ENCODE data around the gene C2.

Gene C2

DNA sequence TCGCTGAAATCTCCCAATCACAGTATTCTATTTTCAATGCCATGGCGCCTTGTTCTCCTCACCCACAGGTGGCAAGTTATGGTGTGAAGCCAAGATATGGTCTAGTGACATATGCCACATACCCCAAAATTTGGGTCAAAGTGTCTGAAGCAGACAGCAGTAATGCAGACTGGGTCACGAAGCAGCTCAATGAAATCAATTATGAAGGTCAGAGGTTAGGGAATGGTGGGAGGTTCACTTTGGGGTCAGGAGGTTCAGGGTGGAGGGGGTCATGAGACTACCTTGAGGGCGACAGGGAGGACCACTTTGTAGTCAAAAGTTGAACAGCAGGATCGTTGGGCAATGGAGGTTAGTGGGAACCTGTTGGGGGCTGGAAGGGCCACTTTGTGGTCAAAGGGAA lies 20.8 kb downstream of the C2 start:
- intact Hi-C loops (cut with micrococcal nuclease), result no loop called here
- H3K9me3 Mint-ChIP-seq, result no peaks in the 10 kb centered on the region
- no peak overlapping the region for H3K27ac Mint-ChIP-seq
- peaks cover 18% of the 10 kb centered on the region for H3K27me3 Mint-ChIP-seq
- peaks cover 97% of the 10 kb centered on the region for H3K36me3 Mint-ChIP-seq (ENCODE audit: low read depth)
- H3K4me3 Mint-ChIP-seq, result no peak overlapping the region
- H3K4me1 Mint-ChIP-seq (ENCODE audit: low read depth), result peaks cover 69% of the 10 kb centered on the region

DNA sequence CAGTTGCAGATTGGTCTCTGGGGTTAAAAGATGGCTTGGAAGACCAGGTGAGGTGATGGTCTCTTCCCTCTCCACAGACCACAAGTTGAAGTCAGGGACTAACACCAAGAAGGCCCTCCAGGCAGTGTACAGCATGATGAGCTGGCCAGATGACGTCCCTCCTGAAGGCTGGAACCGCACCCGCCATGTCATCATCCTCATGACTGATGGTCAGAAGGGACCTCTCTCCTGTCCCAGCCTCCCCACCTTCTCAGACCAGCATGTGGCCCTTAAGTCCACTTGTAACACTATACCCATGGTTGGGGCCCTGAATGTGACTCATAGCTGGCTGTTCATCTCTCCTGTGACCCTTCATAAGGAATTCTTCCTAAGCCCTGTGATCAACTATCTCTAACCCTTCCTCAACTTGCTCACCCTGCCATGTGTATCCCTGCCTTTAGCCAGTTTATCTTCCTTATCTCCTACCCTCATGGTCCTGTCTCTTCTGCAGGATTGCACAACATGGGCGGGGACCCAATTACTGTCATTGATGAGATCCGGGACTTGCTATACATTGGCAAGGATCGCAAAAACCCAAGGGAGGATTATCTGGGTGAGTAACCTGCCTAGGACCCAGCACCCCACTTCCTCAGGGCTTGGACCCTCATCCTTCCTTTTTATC lies 21.4 kb downstream of the C2 start:
- intact Hi-C loops (cut with micrococcal nuclease), result no loop called here
- Mint-ChIP-seq H3K36me3 (ENCODE audit: low read depth) (peaks cover 97% of the 10 kb centered on the region), H3K27ac (peak overlapping the region; percentile 8), H3K4me3 (no peak overlapping the region), H3K27me3 (peaks cover 16% of the 10 kb centered on the region), H3K4me1 (ENCODE audit: low read depth) (peaks cover 69% of the 10 kb centered on the region), H3K9me3 (no peaks in the 10 kb centered on the region)

DNA sequence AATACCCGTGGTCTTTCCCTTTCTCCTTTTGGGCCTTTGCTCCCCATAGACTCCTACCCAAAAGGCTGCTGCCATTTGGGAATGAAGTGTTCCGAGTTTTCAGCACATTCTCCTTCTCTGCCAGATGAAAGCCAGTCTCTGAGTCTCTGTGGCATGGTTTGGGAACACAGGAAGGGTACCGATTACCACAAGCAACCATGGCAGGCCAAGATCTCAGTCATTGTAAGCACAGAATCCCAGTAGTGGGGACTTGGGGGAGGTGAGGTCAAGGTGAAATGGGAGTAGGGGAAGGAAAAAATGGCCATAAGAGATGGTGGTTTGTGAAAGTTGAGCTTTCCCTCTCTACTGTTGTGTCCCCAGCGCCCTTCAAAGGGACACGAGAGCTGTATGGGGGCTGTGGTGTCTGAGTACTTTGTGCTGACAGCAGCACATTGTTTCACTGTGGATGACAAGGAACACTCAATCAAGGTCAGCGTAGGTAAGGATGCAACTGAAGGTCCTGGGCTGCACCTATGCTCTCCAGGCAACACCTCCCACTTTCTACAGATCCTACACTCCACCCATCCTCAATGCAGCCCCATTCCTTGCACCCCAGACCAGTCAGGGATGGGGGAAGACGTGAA lies 22.5 kb downstream of the C2 start:
- Mint-ChIP-seq H3K4me3 (no peak overlapping the region), H3K36me3 (ENCODE audit: low read depth) (peaks cover 97% of the 10 kb centered on the region), H3K27me3 (peaks cover 10% of the 10 kb centered on the region), H3K27ac (no peak overlapping the region), H3K9me3 (no peaks in the 10 kb centered on the region), H3K4me1 (ENCODE audit: low read depth) (peaks cover 69% of the 10 kb centered on the region)
- intact Hi-C loops (cut with micrococcal nuclease), result no loop called here

DNA sequence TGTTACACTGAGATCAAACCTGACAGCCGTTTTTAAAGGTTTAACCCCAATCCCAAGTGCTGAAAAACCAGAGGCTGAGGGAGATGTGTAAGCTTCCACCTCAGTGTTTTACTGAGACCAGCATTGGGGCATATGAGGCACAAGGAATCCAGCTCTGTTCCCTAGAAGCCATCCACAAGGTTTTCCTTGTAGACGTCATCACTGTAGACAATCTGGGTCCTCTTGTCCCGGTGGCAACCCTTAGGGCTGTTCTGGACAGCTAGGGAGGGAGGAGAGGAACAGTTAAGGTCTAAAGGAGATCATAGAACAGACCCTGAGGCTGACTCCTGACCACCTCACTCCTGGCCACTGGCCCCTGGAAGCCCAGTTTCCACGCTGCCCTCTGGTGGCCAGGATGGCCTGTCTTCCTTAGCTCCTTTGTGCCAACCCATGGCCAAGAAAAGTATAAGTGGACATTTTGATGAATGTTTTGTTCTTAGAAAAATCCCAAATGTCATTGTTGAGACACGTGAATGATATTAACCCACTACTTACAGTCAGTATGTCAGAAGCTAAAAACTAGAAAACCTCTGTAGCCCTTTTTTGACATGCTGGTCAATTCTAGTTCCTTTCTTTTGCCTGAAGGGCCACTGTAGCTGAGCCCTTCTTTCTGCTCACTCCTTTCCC lies 24.8 kb downstream of the C2 start:
- H3K36me3 Mint-ChIP-seq (ENCODE audit: low read depth), result peaks cover 97% of the 10 kb centered on the region
- peaks cover 48% of the 10 kb centered on the region for H3K4me1 Mint-ChIP-seq (ENCODE audit: low read depth)
- peaks cover 7% of the 10 kb centered on the region for H3K27me3 Mint-ChIP-seq
- no peaks in the 10 kb centered on the region for H3K9me3 Mint-ChIP-seq
- intact Hi-C loops (cut with micrococcal nuclease), result no loop called here
- peak overlapping the region; percentile 47 for H3K27ac Mint-ChIP-seq
- H3K4me3 Mint-ChIP-seq, result no peak overlapping the region

DNA sequence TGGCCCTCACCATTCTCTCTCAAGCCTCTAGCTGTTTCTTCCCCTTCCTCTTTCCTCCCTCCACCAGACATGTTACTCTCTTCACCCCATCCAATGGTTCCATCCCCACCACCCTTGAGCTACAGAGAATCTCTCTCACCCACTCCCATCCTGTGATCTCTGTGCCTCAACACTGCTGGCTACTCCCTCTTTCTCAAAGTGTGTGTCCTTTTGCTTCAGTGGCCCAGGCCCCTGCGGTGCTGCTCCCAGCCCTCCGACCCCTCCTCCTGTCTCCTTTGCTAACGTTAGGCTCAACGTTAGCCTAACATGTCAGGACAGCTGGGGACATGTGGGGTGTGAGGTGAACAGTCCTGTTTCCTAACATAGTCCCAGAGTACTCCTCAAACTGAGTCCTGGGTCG lies 25.4 kb downstream of the C2 start:
- Mint-ChIP-seq H3K4me1 (ENCODE audit: low read depth) (peaks cover 49% of the 10 kb centered on the region), H3K27ac (peak overlapping the region; percentile 47), H3K4me3 (no peak overlapping the region), H3K27me3 (peaks cover 2% of the 10 kb centered on the region), H3K36me3 (ENCODE audit: low read depth) (peaks cover 95% of the 10 kb centered on the region), H3K9me3 (no peaks in the 10 kb centered on the region)
- intact Hi-C loops (cut with micrococcal nuclease), result no loop called here

DNA sequence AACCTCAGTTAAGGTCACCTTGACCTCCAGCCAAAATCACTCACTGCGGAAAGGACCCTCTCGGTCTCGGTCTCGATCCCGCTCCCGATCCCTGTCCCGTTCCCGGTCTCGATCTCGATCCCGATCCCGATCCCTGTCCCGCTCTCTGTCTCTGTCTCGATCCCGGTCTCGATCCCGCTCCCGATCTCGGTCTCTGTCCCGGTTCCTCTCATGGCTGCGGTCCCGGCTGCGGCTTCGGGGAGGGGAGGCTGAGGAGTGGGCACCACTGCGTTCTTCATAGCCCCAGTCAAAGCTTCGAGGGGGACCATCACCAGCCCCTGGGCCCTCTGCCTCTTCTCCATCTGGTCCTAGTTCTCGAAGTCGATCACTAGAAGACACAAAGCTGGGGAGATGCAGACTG lies 27.0 kb downstream of the C2 start:
- Mint-ChIP-seq H3K36me3 (ENCODE audit: low read depth) (peaks cover 91% of the 10 kb centered on the region), H3K27ac (peak overlapping the region; percentile 47), H3K27me3 (no peaks in the 10 kb centered on the region), H3K4me3 (no peak overlapping the region), H3K4me1 (ENCODE audit: low read depth) (peaks cover 47% of the 10 kb centered on the region), H3K9me3 (no peaks in the 10 kb centered on the region)
- intact Hi-C loops (cut with micrococcal nuclease), result no loop called here

DNA sequence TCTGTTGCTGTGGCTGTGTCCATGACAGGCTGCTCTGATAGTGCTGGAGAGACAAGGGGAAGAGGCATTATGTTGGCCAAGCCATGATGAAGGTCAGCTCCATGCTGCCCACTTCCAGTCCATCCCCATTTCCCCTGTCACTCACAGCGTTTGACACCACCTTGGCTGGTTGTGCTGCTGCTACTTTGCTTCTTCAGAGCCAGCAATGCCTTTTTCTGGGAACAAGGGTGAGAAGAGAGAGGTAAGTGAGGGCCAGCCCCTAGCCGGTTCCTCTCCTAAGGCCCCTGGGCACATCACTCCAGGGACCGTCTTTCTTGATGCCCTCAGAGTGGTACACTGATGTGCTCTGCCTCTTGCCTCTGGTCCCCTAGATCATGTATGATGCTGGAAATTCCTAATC lies 29.3 kb downstream of the C2 start:
- peaks cover 91% of the 10 kb centered on the region for H3K36me3 Mint-ChIP-seq (ENCODE audit: low read depth)

DNA sequence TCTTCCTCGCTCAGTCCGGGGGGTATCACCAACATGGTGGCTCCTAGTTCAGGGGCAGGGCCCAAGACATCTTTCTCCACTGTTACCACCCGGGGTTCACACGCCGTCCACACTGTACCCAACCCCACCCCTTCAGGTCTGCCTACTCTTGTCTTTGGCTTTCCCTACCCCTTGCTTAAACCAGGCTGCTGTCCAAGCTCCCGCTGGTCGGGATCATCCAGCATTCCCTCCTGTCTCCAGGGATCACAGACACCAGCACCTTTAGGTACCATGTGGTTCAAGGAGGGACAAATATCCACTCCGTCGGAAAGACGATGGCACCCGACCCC lies 30.9 kb downstream of the C2 start:
- Mint-ChIP-seq H3K27ac (peak overlapping the region; percentile 92), H3K27me3 (no peaks in the 10 kb centered on the region), H3K36me3 (ENCODE audit: low read depth) (peaks cover 94% of the 10 kb centered on the region), H3K4me1 (ENCODE audit: low read depth) (peaks cover 56% of the 10 kb centered on the region), H3K4me3 (peak overlapping the region; percentile 90), H3K9me3 (no peaks in the 10 kb centered on the region)
- intact Hi-C loops (cut with micrococcal nuclease), result loop anchor here (5.0 kb wide), 1 partner anchor 61 kb away; the partner anchor contains the start of gene EHMT2

More for the DNA sequence above, 29.3 kb downstream of the C2 start:
- Mint-ChIP-seq H3K9me3 (no peaks in the 10 kb centered on the region), H3K4me1 (ENCODE audit: low read depth) (peaks cover 62% of the 10 kb centered on the region), H3K27me3 (no peaks in the 10 kb centered on the region), H3K27ac (no peak overlapping the region), H3K4me3 (no peak overlapping the region)
- intact Hi-C loops (cut with micrococcal nuclease), result loop anchor here (5.0 kb wide), 1 partner anchor 59 kb away; the partner anchor contains the start of gene EHMT2

DNA sequence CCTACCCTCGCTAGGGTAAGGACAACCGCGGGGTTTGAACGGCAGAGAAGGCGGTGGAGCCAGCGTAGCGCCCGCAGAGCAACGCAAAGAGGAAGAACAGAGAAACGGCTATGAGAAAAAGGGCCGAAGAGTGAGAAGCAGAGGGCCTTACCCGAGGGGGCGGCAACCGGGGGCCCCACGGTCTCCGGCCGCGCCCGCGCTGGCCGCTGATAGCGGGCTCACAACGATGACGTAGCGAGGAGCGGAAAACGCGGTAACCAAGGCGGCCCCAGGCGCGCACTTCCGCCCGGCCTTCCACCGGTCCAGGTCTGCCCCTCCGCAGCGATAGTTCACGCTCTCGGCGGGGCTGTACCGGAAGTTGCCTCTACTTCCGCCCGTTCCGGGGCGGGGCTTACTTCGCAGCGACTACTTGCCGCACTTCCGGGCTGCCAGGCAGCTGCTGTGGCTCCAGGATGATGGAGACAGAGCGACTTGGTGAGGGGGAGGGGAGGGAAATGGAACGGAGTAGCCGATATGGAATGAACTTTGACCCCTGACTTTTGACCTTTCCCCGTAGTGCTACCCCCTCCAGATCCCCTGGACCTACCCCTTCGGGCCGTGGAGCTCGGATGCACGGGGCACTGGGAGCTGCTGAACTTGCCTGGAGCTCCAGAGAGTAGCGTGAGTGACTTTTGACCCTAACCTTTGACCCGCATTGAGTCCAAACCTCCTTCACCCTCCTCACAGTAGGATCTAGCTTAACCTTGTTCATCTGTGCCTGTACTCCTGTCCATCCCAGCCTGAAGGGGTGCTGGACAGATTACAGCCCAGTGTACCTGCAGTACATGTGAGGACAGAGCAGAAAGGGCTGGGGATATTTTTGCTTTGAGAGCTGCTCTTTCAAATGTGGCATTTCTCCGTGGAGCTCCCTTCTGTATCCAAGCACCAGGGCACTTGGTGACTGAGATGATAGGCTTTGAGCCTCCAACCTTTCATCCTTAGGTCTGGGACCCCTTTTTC lies 31.5 kb downstream of the C2 start, which contains the start of the genes NELFE and SKIC2:
TSS of gene NELFE (minus strand) at position 231 of the 999 bp plus-strand sequence. CDS start 525 bp downstream, outside the sequence.
TSS of gene SKIC2 (plus strand) at position 435 of the 999 bp plus-strand sequence. CDS start at position 453, 18 bp downstream.
- peaks cover 94% of the 10 kb centered on the region for H3K36me3 Mint-ChIP-seq (ENCODE audit: low read depth)
- H3K4me3 Mint-ChIP-seq, result peak within 1 kb of the TSS; percentile 90
- intact Hi-C loops (cut with micrococcal nuclease), result loop anchor here (1.0 to 5.0 kb wide), 2 partner anchors 13 to 62 kb away; partner anchors contain the start of genes DXO and EHMT2
- H3K27ac Mint-ChIP-seq, result peak within 1 kb of the TSS; percentile 92
- peaks cover 49% of the 10 kb centered on the region for H3K4me1 Mint-ChIP-seq (ENCODE audit: low read depth)
- no peaks in the 10 kb centered on the region for H3K9me3 Mint-ChIP-seq
- no peaks in the 10 kb centered on the region for H3K27me3 Mint-ChIP-seq

DNA sequence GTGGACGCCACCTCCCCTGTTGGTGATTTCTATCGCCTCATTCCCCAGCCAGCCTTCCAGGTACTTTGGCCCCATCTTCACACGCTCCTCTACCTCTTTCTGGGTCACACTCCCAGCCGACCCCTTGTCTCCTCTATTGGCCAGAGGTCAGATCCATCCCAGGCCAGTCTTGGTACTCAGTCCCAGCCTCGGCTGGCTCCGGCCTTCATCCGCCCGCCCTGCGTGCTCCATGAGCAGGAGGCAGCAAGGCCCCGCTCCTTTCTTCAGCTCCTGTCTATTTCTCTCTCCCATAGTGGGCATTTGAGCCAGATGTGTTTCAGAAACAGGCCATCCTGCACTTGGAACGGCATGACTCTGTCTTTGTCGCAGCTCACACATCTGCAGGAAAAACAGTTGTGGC lies 34.1 kb downstream of the C2 start:
- H3K27ac Mint-ChIP-seq, result no peak overlapping the region
- intact Hi-C loops (cut with micrococcal nuclease), result no loop called here
- peaks cover 94% of the 10 kb centered on the region for H3K36me3 Mint-ChIP-seq (ENCODE audit: low read depth)
- peaks cover 39% of the 10 kb centered on the region for H3K4me1 Mint-ChIP-seq (ENCODE audit: low read depth)
- no peaks in the 10 kb centered on the region for H3K9me3 Mint-ChIP-seq
- no peaks in the 10 kb centered on the region for H3K27me3 Mint-ChIP-seq
- H3K4me3 Mint-ChIP-seq, result no peak overlapping the region

DNA sequence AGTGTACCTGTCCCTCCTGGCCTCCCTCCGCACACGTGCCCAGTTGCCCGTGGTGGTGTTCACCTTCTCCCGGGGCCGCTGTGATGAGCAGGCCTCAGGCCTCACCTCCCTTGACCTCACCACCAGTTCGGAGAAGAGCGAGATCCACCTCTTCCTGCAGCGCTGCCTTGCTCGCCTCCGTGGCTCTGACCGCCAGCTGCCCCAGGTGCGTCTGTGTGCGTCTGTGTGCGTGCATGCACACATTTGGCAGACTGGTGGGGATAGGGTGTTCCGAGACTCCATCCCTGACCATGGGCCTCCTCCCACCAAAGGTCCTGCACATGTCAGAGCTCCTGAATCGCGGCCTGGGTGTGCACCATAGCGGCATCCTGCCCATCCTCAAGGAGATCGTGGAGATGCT lies 36.4 kb downstream of the C2 start:
- H3K27ac Mint-ChIP-seq, result no peak overlapping the region

DNA sequence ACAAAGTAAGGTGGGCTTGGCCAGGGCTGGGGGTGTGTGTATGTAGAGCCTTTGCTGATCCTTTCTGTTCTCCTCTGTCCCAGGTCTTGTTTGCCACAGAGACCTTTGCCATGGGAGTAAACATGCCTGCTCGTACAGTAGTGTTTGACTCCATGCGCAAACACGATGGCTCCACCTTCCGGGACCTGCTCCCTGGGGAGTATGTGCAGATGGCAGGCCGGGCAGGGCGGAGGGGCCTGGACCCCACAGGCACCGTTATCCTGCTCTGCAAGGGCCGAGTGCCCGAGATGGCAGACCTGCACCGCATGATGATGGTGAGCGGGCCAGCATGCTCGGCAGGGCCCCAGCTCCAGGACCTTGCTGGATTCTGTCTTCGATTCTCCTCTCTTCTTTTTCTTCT lies 38.2 kb downstream of the C2 start:
- intact Hi-C loops (cut with micrococcal nuclease), result no loop called here
- peaks cover 100% of the 10 kb centered on the region for H3K36me3 Mint-ChIP-seq (ENCODE audit: low read depth)
- no peaks in the 10 kb centered on the region for H3K9me3 Mint-ChIP-seq
- H3K27me3 Mint-ChIP-seq, result no peaks in the 10 kb centered on the region
- H3K27ac Mint-ChIP-seq, result no peak overlapping the region
- H3K4me3 Mint-ChIP-seq, result no peak overlapping the region
- peaks cover 19% of the 10 kb centered on the region for H3K4me1 Mint-ChIP-seq (ENCODE audit: low read depth)

More for the DNA sequence above, 36.4 kb downstream of the C2 start:
- no peak overlapping the region for H3K4me3 Mint-ChIP-seq
- H3K9me3 Mint-ChIP-seq, result no peaks in the 10 kb centered on the region
- intact Hi-C loops (cut with micrococcal nuclease), result no loop called here
- H3K27me3 Mint-ChIP-seq, result no peaks in the 10 kb centered on the region
- peaks cover 26% of the 10 kb centered on the region for H3K4me1 Mint-ChIP-seq (ENCODE audit: low read depth)
- peaks cover 98% of the 10 kb centered on the region for H3K36me3 Mint-ChIP-seq (ENCODE audit: low read depth)

DNA sequence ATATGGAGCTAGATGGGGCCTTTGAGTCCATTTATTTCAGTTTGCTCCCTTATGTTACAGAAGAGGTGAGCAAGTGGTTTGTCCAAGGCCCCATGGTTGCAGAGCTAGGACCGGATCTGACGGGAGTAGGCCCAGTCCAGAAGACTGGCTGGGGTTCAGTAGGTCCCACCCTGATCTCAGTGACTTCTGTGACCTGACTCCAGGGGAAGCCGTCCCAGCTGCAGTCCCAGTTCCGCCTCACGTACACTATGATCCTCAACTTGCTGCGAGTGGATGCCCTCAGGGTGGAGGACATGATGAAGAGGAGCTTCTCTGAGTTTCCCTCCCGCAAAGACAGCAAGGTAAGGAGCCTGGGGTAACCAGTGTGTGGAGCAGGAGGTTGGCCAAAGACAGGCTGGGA lies 39.0 kb downstream of the C2 start:
- H3K4me1 Mint-ChIP-seq (ENCODE audit: low read depth), result peaks cover 25% of the 10 kb centered on the region
- peaks cover 93% of the 10 kb centered on the region for H3K36me3 Mint-ChIP-seq (ENCODE audit: low read depth)
- no peaks in the 10 kb centered on the region for H3K9me3 Mint-ChIP-seq
- H3K4me3 Mint-ChIP-seq, result no peak overlapping the region
- no peaks in the 10 kb centered on the region for H3K27me3 Mint-ChIP-seq
- intact Hi-C loops (cut with micrococcal nuclease), result no loop called here
- no peak overlapping the region for H3K27ac Mint-ChIP-seq
